ENCODE results near the gene BEND6. TPM values are rescaled to one million over a fixed set of nuclear protein-coding genes. Genes with fewer than 3 reads are reported as not detected.

Gene BEND6
- total and polyA plus RNA-seq, 2 of the 13 experiments (the other 11 are each of a cell fraction or from before 2014, with no cell fraction given), result 0.20 to 0.21 TPM

GRCh38 chr6:56955171-56956155 lies 556 bp downstream of the BEND6 start (continued):
- no peak for TF ChIP-seq HNF1A (IDR thresholded peaks at IDR 0.05; ENCODE audit: low read depth)
- TF ChIP-seq HNF1A (CRISPR knock-in tag; IDR thresholded peaks at IDR 0.05; ENCODE audit: borderline replicate concordance), result no peak
- TF ChIP-seq ISL2 (CRISPR knock-in tag; IDR thresholded peaks at IDR 0.05), result peak; percentile 32; the same call in 1 of the 2 replicates
- TF ChIP-seq, protein P1, sequence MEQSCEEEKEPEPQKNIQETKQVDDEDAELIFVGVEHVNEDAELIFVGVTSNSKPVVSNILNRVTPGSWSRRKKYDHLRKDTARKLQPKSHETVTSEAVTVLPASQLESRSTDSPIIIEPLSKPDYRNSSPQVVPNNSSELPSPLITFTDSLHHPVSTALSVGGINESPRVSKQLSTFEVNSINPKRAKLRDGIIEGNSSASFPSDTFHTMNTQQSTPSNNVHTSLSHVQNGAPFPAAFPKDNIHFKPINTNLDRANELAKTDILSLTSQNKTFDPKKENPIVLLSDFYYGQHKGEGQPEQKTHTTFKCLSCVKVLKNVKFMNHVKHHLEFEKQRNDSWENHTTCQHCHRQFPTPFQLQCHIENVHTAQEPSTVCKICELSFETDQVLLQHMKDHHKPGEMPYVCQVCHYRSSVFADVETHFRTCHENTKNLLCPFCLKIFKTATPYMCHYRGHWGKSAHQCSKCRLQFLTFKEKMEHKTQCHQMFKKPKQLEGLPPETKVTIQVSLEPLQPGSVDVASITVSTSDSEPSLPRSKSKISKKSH (CRISPR knock-in tag; IDR thresholded peaks at IDR 0.05; ENCODE audit: borderline replicate concordance), result peak; percentile 24; the same call in 1 of the 2 replicates
- no peak for TF ChIP-seq KLF9 (CRISPR knock-in tag; IDR thresholded peaks at IDR 0.05; ENCODE audit: low read depth)
- no peak for TF ChIP-seq ZNF136 (CRISPR knock-in tag; IDR thresholded peaks at IDR 0.05; ENCODE audit: low read depth)
- no peak for TF ChIP-seq PRPF4 (IDR thresholded peaks at IDR 0.05; ENCODE audit: low read depth, low read length, poor library complexity, severe bottlenecking)
- no peak for TF ChIP-seq FOSL1 (CRISPR knock-in tag; IDR thresholded peaks at IDR 0.05; ENCODE audit: borderline replicate concordance)
- peak; percentile 67 for TF ChIP-seq ZNF205 (CRISPR knock-in tag; IDR thresholded peaks at IDR 0.05)
- TF ChIP-seq ZNF850 (CRISPR knock-in tag; conservative IDR thresholded peaks at IDR 0.05), result no peak
- TF ChIP-seq ZSCAN25 (CRISPR knock-in tag; IDR thresholded peaks at IDR 0.05), result no peak
- no peak for TF ChIP-seq FOXA1 (IDR thresholded peaks at IDR 0.05)
- TF ChIP-seq FOXA1 (CRISPR knock-in tag; IDR thresholded peaks at IDR 0.05), result 0 out of 2 replicates have a peak, but pooled peaks have one; percentile 8
- TF ChIP-seq, protein P2, sequence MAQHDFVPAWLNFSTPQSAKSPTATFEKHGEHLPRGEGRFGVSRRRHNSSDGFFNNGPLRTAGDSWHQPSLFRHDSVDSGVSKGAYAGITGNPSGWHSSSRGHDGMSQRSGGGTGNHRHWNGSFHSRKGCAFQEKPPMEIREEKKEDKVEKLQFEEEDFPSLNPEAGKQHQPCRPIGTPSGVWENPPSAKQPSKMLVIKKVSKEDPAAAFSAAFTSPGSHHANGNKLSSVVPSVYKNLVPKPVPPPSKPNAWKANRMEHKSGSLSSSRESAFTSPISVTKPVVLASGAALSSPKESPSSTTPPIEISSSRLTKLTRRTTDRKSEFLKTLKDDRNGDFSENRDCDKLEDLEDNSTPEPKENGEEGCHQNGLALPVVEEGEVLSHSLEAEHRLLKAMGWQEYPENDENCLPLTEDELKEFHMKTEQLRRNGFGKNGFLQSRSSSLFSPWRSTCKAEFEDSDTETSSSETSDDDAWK (CRISPR knock-in tag; IDR thresholded peaks at IDR 0.05), result no peak
- TF ChIP-seq MED8 (CRISPR knock-in tag; IDR thresholded peaks at IDR 0.05; ENCODE audit: insufficient replicate concordance), result peak; percentile 37
- no peak for TF ChIP-seq TCF7 (IDR thresholded peaks at IDR 0.05; ENCODE audit: low read depth)
- no peak; the same call in 1 of the 2 replicates for TF ChIP-seq CENPBD1 (CRISPR knock-in tag; IDR thresholded peaks at IDR 0.05; ENCODE audit: borderline replicate concordance, low read depth)
- TF ChIP-seq GLMP (CRISPR knock-in tag; IDR thresholded peaks at IDR 0.05; ENCODE audit: borderline replicate concordance), result no peak
- TF ChIP-seq ZNF234 (CRISPR knock-in tag; conservative IDR thresholded peaks at IDR 0.05), result no peak
- TF ChIP-seq NONO (IDR thresholded peaks at IDR 0.05), result no peak
- TF ChIP-seq NONO (CRISPR knock-in tag; conservative IDR thresholded peaks at IDR 0.05), result peak; percentile 45; the same call in 1 of the 2 replicates
